MCF 10A (cell line): Measurements from ENCODE around the gene TLR5. TPM values are rescaled to one million over a fixed set of nuclear protein-coding genes. Genes with fewer than 3 reads are reported as not detected.

Experiments used
- BruUV-seq: library from RNA; stranded (reverse); fragments of 400-500 nt; replicated peaks from 2 replicates; lab custom pipeline; 2021; lab: Mats Ljungman, UMichigan
- CTCF ChIA-PET: fragments of 300-600 bp; sonication (Branson Sonifier 250); formaldehyde crosslinking; extraction: SDS; loops from one replicate; lab custom pipeline; 2021; ENCODE audit warnings: antibody characterized with exemption, inconsistent platforms; lab: Yijun Ruan, JAX
- POLR2A ChIA-PET: fragments of 300-600, 350-650 bp; sonication (Branson Sonifier 250); formaldehyde crosslinking; extraction: SDS; loops from one replicate; lab custom pipeline; 2020; ENCODE audit warnings: antibody characterized with exemption, inconsistent platforms; lab: Yijun Ruan, JAX
- DNase-seq: peaks from one replicate; pipeline ENCODE4 v3.0.0-alpha.2; 2018; ENCODE audit not compliant: unreplicated experiment
- H3K27ac Mint-ChIP-seq: one replicate; pipeline ENCODE4 v1.8.0; 2022; ENCODE audit warnings: mild to moderate bottlenecking, low read depth, mixed read lengths; ENCODE audit not compliant: unreplicated experiment
- H3K27me3 Mint-ChIP-seq: one replicate; pipeline ENCODE4 v1.8.0; 2022; ENCODE audit warnings: mixed read lengths; ENCODE audit not compliant: insufficient read depth, unreplicated experiment
- H3K36me3 Mint-ChIP-seq: one replicate; pipeline ENCODE4 v1.8.0; 2022; ENCODE audit warnings: mild to moderate bottlenecking, moderate library complexity, mixed read lengths; ENCODE audit not compliant: insufficient read depth, unreplicated experiment
- H3K4me1 Mint-ChIP-seq: one replicate; pipeline ENCODE4 v1.8.0; 2022; ENCODE audit warnings: mixed read lengths; ENCODE audit not compliant: insufficient read depth, unreplicated experiment
- H3K4me3 Mint-ChIP-seq: one replicate; pipeline ENCODE4 v1.8.0; 2022; ENCODE audit warnings: mild to moderate bottlenecking, moderate library complexity, mixed read lengths; ENCODE audit not compliant: unreplicated experiment
- H3K9me3 Mint-ChIP-seq: one replicate; pipeline ENCODE4 v1.8.0; 2022; ENCODE audit warnings: mixed read lengths; ENCODE audit not compliant: unreplicated experiment
- intact Hi-C: fragments of 100-400 bp; cut with micrococcal nuclease; formaldehyde crosslinking; loops from 2 replicates; pipeline ENCODE4 v1.14.1; 2022
- total RNA-seq: library from RNA; stranded (reverse); gene quantifications from 2 replicates; pipeline ENCODE4 v1.2.3, GENCODE V29; 2022
- TF ChIP-seq, protein P1 (sequence below): fragments of 200-600 bp; IDR thresholded peaks from one replicate; pipeline ENCODE4 v1.8.0; 2022; ENCODE audit warnings: antibody characterized with exemption, mild to moderate bottlenecking; ENCODE audit not compliant: unreplicated experiment

Gene TLR5
- total RNA-seq, 1 experiment from 2014 or later, result 1.5 TPM

DNA sequence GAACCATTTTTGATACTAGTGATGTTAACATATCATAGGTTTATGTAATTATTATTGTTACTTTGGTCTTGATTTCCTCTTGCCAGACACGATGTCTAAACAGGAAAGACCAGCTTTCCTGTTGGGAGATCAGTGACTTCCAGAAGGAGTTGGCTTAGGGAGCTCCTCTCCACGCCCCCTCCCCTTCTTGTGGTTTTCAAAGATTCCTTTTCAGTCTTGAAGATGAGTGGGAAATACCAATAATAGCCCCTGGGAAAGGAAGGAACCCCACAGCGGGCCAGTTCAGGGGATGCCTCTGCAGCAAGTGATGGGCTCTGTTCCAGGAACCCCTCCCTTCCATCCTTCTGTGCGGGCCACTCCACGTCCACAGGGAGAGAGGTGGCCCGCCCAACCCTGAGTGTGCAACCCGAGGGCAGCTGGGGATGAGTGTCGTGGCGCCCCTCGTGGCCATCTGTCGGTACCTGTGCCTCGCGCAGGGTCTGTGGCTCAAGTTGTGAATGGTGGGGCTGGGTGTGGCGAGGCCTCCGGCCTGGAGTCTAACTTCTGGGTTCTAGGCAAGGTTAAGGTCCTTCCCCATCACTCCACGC lies 65.7 kb downstream of the TLR5 start:
- Mint-ChIP-seq H3K36me3 (no peaks in the 10 kb centered on the region), H3K4me3 (no peak overlapping the region), H3K4me1 (no peaks in the 10 kb centered on the region), H3K27me3 (peaks cover 56% of the 10 kb centered on the region), H3K27ac (no peak overlapping the region), H3K9me3 (no peaks in the 10 kb centered on the region)
- intact Hi-C loops, result no loop called here
- no TSS peak for BruUV-seq
- ChIA-PET CTCF (interaction anchor here (0.6 to 8.9 kb wide), 6 partner anchors 10 to 338 kb away, joined by 5 to 62 read pairs (median 9); no protein-coding TSS in a partner anchor), POLR2A (interaction anchor here (0.5 to 1.3 kb wide), 3 partner anchors 21 to 1233 kb away, joined by 3 read pairs; no protein-coding TSS in a partner anchor)
- no peak for DNase-seq
- TF ChIP-seq, protein P1, sequence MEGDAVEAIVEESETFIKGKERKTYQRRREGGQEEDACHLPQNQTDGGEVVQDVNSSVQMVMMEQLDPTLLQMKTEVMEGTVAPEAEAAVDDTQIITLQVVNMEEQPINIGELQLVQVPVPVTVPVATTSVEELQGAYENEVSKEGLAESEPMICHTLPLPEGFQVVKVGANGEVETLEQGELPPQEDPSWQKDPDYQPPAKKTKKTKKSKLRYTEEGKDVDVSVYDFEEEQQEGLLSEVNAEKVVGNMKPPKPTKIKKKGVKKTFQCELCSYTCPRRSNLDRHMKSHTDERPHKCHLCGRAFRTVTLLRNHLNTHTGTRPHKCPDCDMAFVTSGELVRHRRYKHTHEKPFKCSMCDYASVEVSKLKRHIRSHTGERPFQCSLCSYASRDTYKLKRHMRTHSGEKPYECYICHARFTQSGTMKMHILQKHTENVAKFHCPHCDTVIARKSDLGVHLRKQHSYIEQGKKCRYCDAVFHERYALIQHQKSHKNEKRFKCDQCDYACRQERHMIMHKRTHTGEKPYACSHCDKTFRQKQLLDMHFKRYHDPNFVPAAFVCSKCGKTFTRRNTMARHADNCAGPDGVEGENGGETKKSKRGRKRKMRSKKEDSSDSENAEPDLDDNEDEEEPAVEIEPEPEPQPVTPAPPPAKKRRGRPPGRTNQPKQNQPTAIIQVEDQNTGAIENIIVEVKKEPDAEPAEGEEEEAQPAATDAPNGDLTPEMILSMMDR, result no peak

DNA sequence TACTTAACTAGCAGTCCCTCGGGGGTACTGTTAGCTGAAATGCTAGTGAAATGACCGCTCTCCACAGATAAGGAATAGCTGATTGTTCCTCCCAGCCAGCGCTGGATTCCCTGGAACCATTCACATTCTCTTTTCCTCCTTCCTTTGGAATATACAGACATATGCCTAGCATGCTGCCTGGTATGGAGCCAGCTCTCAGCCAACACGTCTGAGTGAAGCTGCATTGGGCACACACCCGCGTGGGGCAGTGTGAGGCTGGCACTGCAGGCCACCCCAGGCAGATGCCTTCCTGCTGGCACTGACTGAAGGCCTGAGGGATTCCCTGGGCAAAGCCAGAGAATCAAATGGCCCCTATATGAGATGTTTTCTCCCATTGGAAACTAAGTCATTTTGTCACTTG lies 66.7 kb downstream of the TLR5 start:
- TF ChIP-seq, protein P1, result no peak
- Mint-ChIP-seq H3K27ac (no peak overlapping the region), H3K9me3 (no peaks in the 10 kb centered on the region), H3K4me1 (no peaks in the 10 kb centered on the region), H3K27me3 (peaks cover 60% of the 10 kb centered on the region), H3K36me3 (no peaks in the 10 kb centered on the region), H3K4me3 (no peak overlapping the region)
- intact Hi-C loops, result no loop called here
- POLR2A ChIA-PET, result interaction anchor here (1.3 kb wide), 1 partner anchor 65 kb away, joined by 3 read pairs; no protein-coding TSS in a partner anchor
- DNase-seq, result no peak
- CTCF ChIA-PET, result interaction anchor here (0.6 to 8.9 kb wide), 7 partner anchors 13 to 1153 kb away, joined by 3 to 62 read pairs (median 6); no protein-coding TSS in a partner anchor
- BruUV-seq, result no TSS peak

DNA sequence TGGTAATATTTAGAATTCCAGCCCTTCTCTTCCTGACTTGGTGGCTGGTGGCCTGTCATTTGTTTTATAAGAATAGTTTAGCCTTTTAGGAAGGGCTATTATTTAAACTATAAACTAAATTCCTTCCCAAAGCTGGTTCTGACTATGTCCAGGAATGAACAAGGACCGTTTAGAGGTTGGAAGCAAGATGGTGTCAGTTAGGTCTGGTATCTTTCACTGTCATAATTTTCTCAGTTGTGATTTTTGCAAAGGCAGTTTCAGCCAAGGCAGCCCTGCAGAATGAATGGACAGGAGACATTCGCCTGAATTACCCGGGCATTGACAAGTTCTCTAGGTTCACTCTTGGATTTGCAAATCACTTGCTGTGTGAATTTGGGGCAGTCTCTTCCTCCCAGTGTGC lies 67.2 kb downstream of the TLR5 start:
- no TSS peak for BruUV-seq
- TF ChIP-seq, protein P1, result no peak
- Mint-ChIP-seq H3K27ac (no peak overlapping the region), H3K9me3 (no peaks in the 10 kb centered on the region), H3K4me1 (no peaks in the 10 kb centered on the region), H3K4me3 (no peak overlapping the region), H3K36me3 (no peaks in the 10 kb centered on the region), H3K27me3 (peaks cover 60% of the 10 kb centered on the region)
- intact Hi-C loops, result no loop called here
- CTCF ChIA-PET, result interaction anchor here (0.6 to 8.9 kb wide), 6 partner anchors 14 to 1153 kb away, joined by 3 to 62 read pairs (median 9); no protein-coding TSS in a partner anchor
- no peak for DNase-seq
- POLR2A ChIA-PET, result no interaction called here

DNA sequence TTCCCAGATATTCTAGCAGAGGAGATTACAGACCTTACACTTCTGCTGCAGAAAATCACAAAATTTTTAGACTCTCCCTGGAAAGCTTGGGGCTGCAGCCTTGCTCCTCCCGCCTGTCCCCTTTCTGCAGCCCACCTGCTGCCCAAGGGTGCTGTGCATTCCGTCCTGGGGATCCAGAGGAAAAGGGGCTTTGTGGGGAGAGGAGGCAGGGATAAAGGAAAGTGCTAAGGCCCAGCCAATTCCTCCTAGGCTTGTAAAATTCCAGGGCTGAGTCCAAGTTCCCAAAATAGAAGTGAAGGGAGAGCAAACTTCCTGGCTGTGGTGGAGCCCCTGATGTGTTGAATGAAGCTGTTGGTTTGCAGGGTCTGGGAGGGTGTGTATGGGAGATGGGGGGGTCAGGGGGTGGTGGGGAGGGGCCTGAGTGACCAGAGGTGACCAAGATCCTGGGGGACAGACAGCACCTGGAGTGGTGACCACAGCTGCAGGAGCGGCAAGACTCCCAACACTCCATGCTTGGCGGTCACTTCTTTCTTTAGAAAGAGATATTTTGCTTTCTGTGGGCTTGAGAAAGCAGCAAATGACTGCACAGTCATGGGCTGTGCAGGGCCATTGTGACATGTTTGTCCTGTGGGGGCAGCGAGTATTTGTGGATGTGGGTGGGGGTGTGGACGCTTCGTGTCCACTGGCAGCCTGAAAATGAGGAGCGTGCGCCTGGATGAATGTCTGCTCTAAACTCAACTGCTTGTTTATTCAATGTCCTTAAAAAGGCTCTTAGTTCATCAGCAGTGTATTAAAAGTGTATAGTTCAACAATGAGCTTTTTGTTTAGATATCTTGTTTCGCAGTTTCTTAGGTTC lies 68.4 kb downstream of the TLR5 start:
- CTCF ChIA-PET, result interaction anchor here (0.9 to 8.9 kb wide), 2 partner anchors 15 to 281 kb away, joined by 3 to 62 read pairs; no protein-coding TSS in a partner anchor
- peaks cover 60% of the 10 kb centered on the region for H3K27me3 Mint-ChIP-seq

More for the DNA sequence above, 68.4 kb downstream of the TLR5 start:
- intact Hi-C loops, result no loop called here
- TF ChIP-seq, protein P1, result no peak
- Mint-ChIP-seq H3K4me1 (no peaks in the 10 kb centered on the region), H3K9me3 (no peaks in the 10 kb centered on the region), H3K36me3 (no peaks in the 10 kb centered on the region), H3K27ac (no peak overlapping the region), H3K4me3 (no peak overlapping the region)
- no TSS peak for BruUV-seq
- POLR2A ChIA-PET, result no interaction called here
- DNase-seq, result no peak
